HepG2 (cell line): ENCODE results near the gene ZNHIT1. TPM values are rescaled to one million over a fixed set of nuclear protein-coding genes. Genes with fewer than 3 reads are reported as not detected.

ENCODE experiments used
- ATRX ChIP-seq: sonication (generic); formaldehyde crosslinking; IDR thresholded peaks from 2 replicates; pipeline ENCODE4 v1.4.0; 2020; ENCODE audit warnings: missing genetic modification reagents, borderline replicate concordance
- CREM ChIP-seq, 2 experiments: sonication (generic) in 1 of 2; formaldehyde crosslinking in 1 of 2; IDR thresholded peaks; 2 replicates each; pipeline versions ENCODE4 v1.4.0 to v1.6.1; 2016 to 2020; ENCODE audit warnings: antibody characterized with exemption in 1 of 2, mild to moderate bottlenecking in 1 of 2, missing genetic modification reagents in 1 of 2
- FOXM1 ChIP-seq: sonication (generic); formaldehyde crosslinking; IDR thresholded peaks from 2 replicates; pipeline ENCODE4 v1.5.0; 2020; ENCODE audit warnings: missing genetic modification reagents
- FUBP1 ChIP-seq: sonication (generic); formaldehyde crosslinking; IDR thresholded peaks from 2 replicates; pipeline ENCODE4 v1.5.1; 2020; ENCODE audit warnings: missing genetic modification reagents, mild to moderate bottlenecking, borderline replicate concordance
- GATAD1 ChIP-seq: IDR thresholded peaks from 2 replicates; pipeline ENCODE4 v1.6.1; 2016; ENCODE audit warnings: missing genetic modification reagents, missing compliant biosample characterization
- KLF11 ChIP-seq: IDR thresholded peaks from 2 replicates; pipeline ENCODE4 v1.6.1; 2016; ENCODE audit warnings: missing compliant biosample characterization
- MXD4 ChIP-seq: IDR thresholded peaks from 2 replicates; pipeline ENCODE4 v1.6.1; 2016; ENCODE audit warnings: mild to moderate bottlenecking, missing biosample characterization, missing genetic modification reagents
- SALL1 ChIP-seq: sonication (generic); formaldehyde crosslinking; IDR thresholded peaks from 2 replicates; pipeline ENCODE4 v1.8.0; 2022; ENCODE audit warnings: mild to moderate bottlenecking, missing genetic modification reagents
- SAP130 ChIP-seq: IDR thresholded peaks from 2 replicates; pipeline ENCODE4 v1.6.1; 2016; ENCODE audit warnings: low read depth
- TBL1XR1 ChIP-seq: fragments of 150-350 bp; IDR thresholded peaks from 2 replicates; pipeline ENCODE4 v1.6.1; 2014; ENCODE audit warnings: borderline replicate concordance, low read length; ENCODE audit not compliant: partially characterized antibody
- TCF7 ChIP-seq: sonication (generic); IDR thresholded peaks from 2 replicates; pipeline ENCODE4 v1.6.1; 2016; ENCODE audit warnings: antibody characterized with exemption, low read depth
- THAP9 ChIP-seq: sonication (generic); formaldehyde crosslinking; IDR thresholded peaks from 2 replicates; pipeline ENCODE4; 2020; ENCODE audit warnings: missing genetic modification reagents, mild to moderate bottlenecking, borderline replicate concordance
- YEATS4 ChIP-seq: sonication (generic); formaldehyde crosslinking; IDR thresholded peaks from 2 replicates; pipeline ENCODE4 v1.4.0; 2020; ENCODE audit warnings: missing genetic modification reagents, borderline replicate concordance
- ZBTB43 ChIP-seq: sonication (generic); formaldehyde crosslinking; conservative IDR thresholded peaks from 2 replicates; pipeline ENCODE4 v1.4.0; 2020; ENCODE audit warnings: missing genetic modification reagents
- ZFAT ChIP-seq: sonication (generic); formaldehyde crosslinking; conservative IDR thresholded peaks from 2 replicates; pipeline ENCODE4 v1.8.1; 2023; ENCODE audit warnings: missing genetic modification reagents, inconsistent platforms
- ZNF264 ChIP-seq: sonication (generic); formaldehyde crosslinking; IDR thresholded peaks from 2 replicates; pipeline ENCODE4 v1.4.0; 2020; ENCODE audit warnings: missing genetic modification reagents
- ZNF280D ChIP-seq: sonication (generic); formaldehyde crosslinking; IDR thresholded peaks from 2 replicates; pipeline ENCODE4 v1.5.1; 2020; ENCODE audit warnings: mild to moderate bottlenecking, missing genetic modification reagents
- ZNF383 ChIP-seq: sonication (generic); formaldehyde crosslinking; IDR thresholded peaks from 2 replicates; pipeline ENCODE4 v1.4.0; 2020; ENCODE audit warnings: missing genetic modification reagents, mild to moderate bottlenecking, borderline replicate concordance
- ZNF501 ChIP-seq: sonication (generic); formaldehyde crosslinking; IDR thresholded peaks from 2 replicates; pipeline ENCODE4 v1.5.1; 2020; ENCODE audit warnings: mild to moderate bottlenecking, moderate library complexity, missing genetic modification reagents
- ZNF572 ChIP-seq: sonication (generic); formaldehyde crosslinking; IDR thresholded peaks from 2 replicates; pipeline ENCODE4 v1.5.1; 2020; ENCODE audit warnings: mild to moderate bottlenecking, missing genetic modification reagents
- ZSCAN12 ChIP-seq: sonication (generic); formaldehyde crosslinking; IDR thresholded peaks from 2 replicates; pipeline ENCODE4 v1.9.0; 2021; ENCODE audit warnings: mild to moderate bottlenecking, missing genetic modification reagents
- polyA plus RNA-seq, 8 experiments: library from polyadenylated mRNA; depleted of rRNA in 3 of 8; stranded (reverse) in 7 of 8; unstranded in 1 of 8; fragments of >200 nt; fragmentation: Illumina TruSeq in 4 of 8; extraction: Trizol in 4 of 8; gene quantifications; 2 replicates each; pipeline versions ENCODE4 v1.2.1 to v1.2.3, GENCODE V29; 2011 to 2016; ENCODE audit warnings: low read depth in 4 of 8, missing spikeins in 1 of 8, mixed read lengths in 1 of 8; ENCODE audit not compliant: insufficient read depth in 1 of 8
- total RNA-seq, 5 experiments: library from RNA; depleted of rRNA; stranded (reverse); fragments of >200 nt; fragmentation: Illumina TruSeq; extraction: Trizol; gene quantifications; 2 replicates each; pipeline ENCODE4 v1.2.3, GENCODE V29; 2016; ENCODE audit warnings: low read depth in 1 of 5

The ZNHIT1 gene
- total and polyA plus RNA-seq, 2 of the 13 experiments (the other 11 are each of a cell fraction or from before 2014, with no cell fraction given): 32.5 to 64.5 TPM

- no peak for TF ChIP-seq FOXM1 (CRISPR knock-in tag)
- TF ChIP-seq THAP9 (CRISPR knock-in tag): peak; percentile 95
- peak; percentile 47 for TF ChIP-seq MXD4 (CRISPR knock-in tag)
- TF ChIP-seq ZSCAN12: no peak
- TF ChIP-seq ZFAT (CRISPR knock-in tag): 0 out of 2 replicates have a peak, but pooled peaks have one; percentile 60
- peak; percentile 94 for TF ChIP-seq CREM (IDR thresholded peaks at IDR 0.05)
- no peak for TF ChIP-seq CREM (CRISPR knock-in tag; IDR thresholded peaks at IDR 0.05)
- TF ChIP-seq ZNF264 (CRISPR knock-in tag): peak; percentile 62
- peak; percentile 62 for TF ChIP-seq SALL1 (CRISPR knock-in tag)
- no peak for TF ChIP-seq ZNF572 (CRISPR knock-in tag)
- TF ChIP-seq FUBP1 (CRISPR knock-in tag): 0 out of 2 replicates have a peak, but pooled peaks have one; percentile 7
- TF ChIP-seq ATRX: no peak
- no peak for TF ChIP-seq ZNF383 (CRISPR knock-in tag)
- TF ChIP-seq SAP130 (CRISPR knock-in tag): peak; percentile 76
- TF ChIP-seq ZNF501 (CRISPR knock-in tag): peak; percentile 78; the same call in 1 of the 2 replicates
- TF ChIP-seq KLF11 (CRISPR knock-in tag): peak; percentile 65; the same call in 1 of the 2 replicates
- peak; percentile 92 for TF ChIP-seq GATAD1
- TF ChIP-seq ZBTB43 (CRISPR knock-in tag): 0 out of 2 replicates have a peak, but pooled peaks have one; percentile 38
- no peak for TF ChIP-seq TBL1XR1
- TF ChIP-seq TCF7: no peak
- peak; percentile 68 for TF ChIP-seq ZNF280D (CRISPR knock-in tag)
- peak; percentile 71 for TF ChIP-seq YEATS4 (CRISPR knock-in tag)
Measured at GRCh38 chr7:101244375-101245146, 26.6 kb downstream of the ZNHIT1 start, which contains the start of gene FIS1 (continued).
